Activated naive CD8-positive, alpha-beta T cell treated with anti-CD3 and anti-CD28 coated beads for 36 hours (primary cell): ENCODE data around the gene GFRA4. TPM values are rescaled to one million over a fixed set of nuclear protein-coding genes. Genes with fewer than 3 reads are reported as not detected.
"Not testable (repeated sequence)": the region's sequence is repeated elsewhere in the genome, so short reads cannot be mapped to it uniquely, and the experiment has no call there.

Source experiments
- DNase-seq: peaks from one replicate; pipeline ENCODE4 v3.0.0; 2021
- H3K27ac Mint-ChIP-seq: one replicate; pipeline ENCODE4 v1.8.0; 2022; ENCODE audit warnings: mild to moderate bottlenecking, moderate library complexity, mixed read lengths
- H3K27me3 Mint-ChIP-seq: one replicate; pipeline ENCODE4 v1.8.0; 2022; ENCODE audit warnings: mild to moderate bottlenecking, mixed read lengths
- H3K36me3 Mint-ChIP-seq: one replicate; pipeline ENCODE4 v1.8.0; 2021; ENCODE audit warnings: mild to moderate bottlenecking, mixed read lengths
- H3K4me1 Mint-ChIP-seq: one replicate; pipeline ENCODE4 v1.8.0; 2021; ENCODE audit warnings: mixed read lengths
- H3K4me3 Mint-ChIP-seq: one replicate; pipeline ENCODE4 v1.8.0; 2022; ENCODE audit warnings: mild to moderate bottlenecking, moderate library complexity, mixed read lengths
- H3K9me3 Mint-ChIP-seq: one replicate; pipeline ENCODE4 v1.8.0; 2022; ENCODE audit warnings: mixed read lengths
- total RNA-seq, 2 experiments: library from RNA; stranded (reverse); gene quantifications; one replicate each; pipeline ENCODE4 v1.2.3, GENCODE V29; 2021

The GFRA4 gene
- total RNA-seq, 2 experiments from 2014 or later, result not detected

DNA sequence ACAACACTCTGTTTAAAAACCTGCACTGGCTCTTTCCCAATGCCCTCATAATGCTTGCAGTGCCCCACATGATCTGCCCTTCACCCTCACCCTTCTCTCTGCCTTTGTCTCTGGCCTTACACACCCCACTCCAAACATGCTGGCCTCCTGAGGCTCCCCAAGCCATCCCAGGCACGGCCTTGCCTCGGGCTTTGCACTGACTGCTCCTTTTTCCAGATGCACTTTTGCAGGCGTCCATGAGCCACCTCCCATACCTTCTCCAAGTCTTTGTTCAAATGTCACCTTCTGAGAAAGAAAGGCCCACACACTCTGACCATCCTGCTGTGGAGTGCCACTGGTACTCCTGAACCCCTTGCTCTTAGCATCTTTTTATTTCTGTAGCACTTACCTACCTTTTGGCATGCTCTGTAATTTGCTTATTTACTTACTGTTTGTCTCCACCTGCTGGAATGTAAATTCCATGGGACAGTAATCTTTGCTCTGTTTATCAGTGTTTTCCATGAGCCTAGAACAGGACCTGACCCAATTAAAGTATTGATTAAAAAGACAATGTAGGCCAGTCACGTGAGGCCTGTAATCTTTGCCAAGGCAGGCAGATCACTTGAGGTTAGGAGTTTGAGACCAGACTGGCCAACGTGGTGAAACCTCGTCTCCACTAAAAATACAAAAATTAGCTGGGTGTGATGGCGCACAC is 30.7 kb downstream of the GFRA4 start:
- H3K9me3 Mint-ChIP-seq, result no peaks in the 10 kb centered on the region
- no peaks in the 10 kb centered on the region for H3K36me3 Mint-ChIP-seq
- H3K4me3 Mint-ChIP-seq, result no peak overlapping the region
- peaks cover 4% of the 10 kb centered on the region for H3K4me1 Mint-ChIP-seq
- H3K27me3 Mint-ChIP-seq, result no peaks in the 10 kb centered on the region
- no peak for DNase-seq
- no peak overlapping the region for H3K27ac Mint-ChIP-seq

DNA sequence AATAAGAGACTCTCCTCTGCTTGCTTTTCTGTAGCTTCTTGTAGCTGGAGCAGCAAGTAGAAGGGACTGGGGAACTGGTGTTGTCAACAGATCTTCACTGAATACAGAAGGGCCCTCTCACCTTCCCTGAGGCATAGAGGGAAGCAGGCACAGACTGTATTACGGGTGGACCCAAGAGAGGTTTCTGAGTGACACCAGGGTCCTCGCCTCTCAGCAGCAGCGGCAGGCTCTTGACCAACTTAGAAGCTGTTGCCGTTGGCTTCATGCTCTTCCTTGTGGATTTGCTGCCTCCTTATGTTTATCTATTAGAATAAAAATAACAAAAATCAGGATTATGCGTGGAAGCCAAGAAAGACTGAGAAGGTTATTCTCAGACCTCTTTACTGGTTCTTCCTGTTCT is 31.7 kb downstream of the GFRA4 start:
- Mint-ChIP-seq H3K9me3 (no peaks in the 10 kb centered on the region), H3K4me1 (peaks cover 4% of the 10 kb centered on the region), H3K36me3 (no peaks in the 10 kb centered on the region), H3K27ac (no peak overlapping the region), H3K27me3 (no peaks in the 10 kb centered on the region), H3K4me3 (no peak overlapping the region)
- no peak for DNase-seq

DNA sequence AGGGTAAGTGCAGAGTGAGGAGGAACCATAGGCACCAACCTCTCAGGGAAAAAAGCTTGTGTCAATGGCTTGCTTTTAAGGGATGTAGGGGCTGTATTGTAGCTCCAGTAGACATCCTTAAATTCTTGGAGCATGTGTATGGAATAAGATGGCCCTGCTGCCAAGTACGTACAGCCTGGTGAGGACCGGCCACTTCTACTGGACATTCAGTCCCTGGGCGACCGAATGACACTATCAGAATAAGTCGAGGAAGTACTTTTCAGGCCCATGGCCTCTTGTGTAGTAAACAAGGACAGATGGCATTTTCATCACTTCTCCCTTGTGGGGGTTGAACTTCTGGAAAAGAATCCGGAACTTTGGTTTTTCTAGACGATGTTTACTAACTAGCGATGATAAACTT is 32.8 kb downstream of the GFRA4 start:
- no peaks in the 10 kb centered on the region for H3K36me3 Mint-ChIP-seq
- H3K9me3 Mint-ChIP-seq, result no peaks in the 10 kb centered on the region
- H3K27me3 Mint-ChIP-seq, result no peaks in the 10 kb centered on the region
- H3K4me3 Mint-ChIP-seq, result no peak overlapping the region
- H3K4me1 Mint-ChIP-seq, result peaks cover 4% of the 10 kb centered on the region
- DNase-seq, result no peak
- no peak overlapping the region for H3K27ac Mint-ChIP-seq

DNA sequence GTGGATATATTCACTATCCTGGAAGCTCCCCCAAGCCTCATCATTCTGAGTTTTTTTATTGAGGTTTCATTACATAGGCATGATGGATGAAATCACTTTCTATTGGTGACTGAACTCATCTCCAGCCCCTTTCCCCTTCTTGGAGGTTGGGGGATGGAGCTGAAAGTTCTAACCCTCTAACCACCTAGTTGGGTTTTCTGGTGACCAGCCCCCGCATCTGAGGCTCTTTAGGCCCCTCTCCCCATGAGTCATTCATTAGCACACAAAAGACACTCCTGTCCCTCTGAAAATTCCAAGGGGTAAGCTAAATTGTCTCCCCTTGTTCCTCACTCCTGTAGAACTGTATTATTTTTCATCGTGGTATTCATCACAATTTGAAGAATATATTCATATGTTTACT is 33.3 kb downstream of the GFRA4 start:
- H3K4me3 Mint-ChIP-seq, result no peak overlapping the region
- DNase-seq, result no peak
- no peaks in the 10 kb centered on the region for H3K36me3 Mint-ChIP-seq
- H3K27ac Mint-ChIP-seq, result no peak overlapping the region
- no peaks in the 10 kb centered on the region for H3K9me3 Mint-ChIP-seq
- peaks cover 4% of the 10 kb centered on the region for H3K4me1 Mint-ChIP-seq
- no peaks in the 10 kb centered on the region for H3K27me3 Mint-ChIP-seq

DNA sequence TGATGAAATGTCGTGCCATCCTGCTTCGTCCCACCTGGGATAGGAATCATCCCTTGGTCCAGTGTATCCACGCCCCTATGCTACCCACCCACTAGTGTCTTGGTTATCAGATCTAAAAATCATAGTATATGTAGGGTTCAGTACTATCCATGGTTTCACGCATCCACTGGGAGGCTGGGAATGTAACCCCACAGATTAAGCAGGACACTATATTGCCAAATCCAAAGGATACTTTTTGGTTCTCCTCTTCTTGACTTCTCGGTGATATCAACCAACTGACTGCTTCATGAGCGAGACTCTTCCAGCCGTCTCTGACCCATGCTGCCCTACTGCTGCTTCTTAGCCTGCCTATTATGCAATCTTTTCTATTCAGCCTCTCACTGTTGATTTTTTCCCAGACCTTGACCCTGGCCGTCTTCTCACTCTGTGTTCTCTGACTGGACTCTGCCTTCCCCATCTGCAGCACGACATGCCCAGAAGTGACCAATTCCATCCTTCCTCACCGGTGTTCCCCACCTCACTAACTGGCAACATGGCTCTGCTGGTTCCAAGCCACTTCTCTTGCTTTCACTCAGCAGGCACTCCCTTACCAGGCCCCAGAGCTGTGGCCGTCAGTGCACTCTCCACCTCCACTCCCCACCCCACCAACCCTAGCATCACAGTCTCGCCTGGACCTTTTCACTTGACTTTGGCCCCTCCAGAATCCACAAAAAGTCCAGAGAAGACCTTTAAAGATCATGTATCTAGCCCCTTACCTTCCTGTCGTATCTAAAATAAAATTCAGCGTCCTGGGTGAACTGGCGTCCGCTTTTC is 34.5 kb downstream of the GFRA4 start:
- no peak for DNase-seq
- H3K4me3 Mint-ChIP-seq, result no peak overlapping the region
- H3K9me3 Mint-ChIP-seq, result no peaks in the 10 kb centered on the region
- H3K27me3 Mint-ChIP-seq, result no peaks in the 10 kb centered on the region
- H3K36me3 Mint-ChIP-seq, result no peaks in the 10 kb centered on the region
- no peak overlapping the region for H3K27ac Mint-ChIP-seq
- H3K4me1 Mint-ChIP-seq, result peaks cover 4% of the 10 kb centered on the region

DNA sequence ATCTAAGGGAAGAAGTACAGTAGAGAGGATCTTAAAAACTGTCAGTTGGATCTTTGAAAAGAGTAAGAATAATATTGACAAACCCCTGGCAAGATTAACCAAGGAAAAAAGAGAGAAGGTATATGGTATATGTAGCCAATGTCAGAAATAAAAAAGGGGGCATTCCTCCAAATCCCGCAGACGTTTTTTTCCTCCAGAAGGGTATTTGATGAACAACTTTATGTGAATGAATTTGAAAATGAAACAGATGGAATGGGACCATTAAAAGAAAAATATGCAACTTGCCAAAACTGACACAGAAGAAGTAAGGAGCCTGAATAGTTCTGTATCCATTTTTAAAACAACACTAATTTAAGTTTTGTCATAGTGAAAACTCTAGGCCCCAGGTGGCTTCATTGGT is 35.7 kb downstream of the GFRA4 start:
- Mint-ChIP-seq H3K4me3 (no peak overlapping the region), H3K27me3 (no peaks in the 10 kb centered on the region), H3K4me1 (peaks cover 4% of the 10 kb centered on the region), H3K36me3 (no peaks in the 10 kb centered on the region), H3K9me3 (no peaks in the 10 kb centered on the region), H3K27ac (no peak overlapping the region)
- DNase-seq, result no peak

DNA sequence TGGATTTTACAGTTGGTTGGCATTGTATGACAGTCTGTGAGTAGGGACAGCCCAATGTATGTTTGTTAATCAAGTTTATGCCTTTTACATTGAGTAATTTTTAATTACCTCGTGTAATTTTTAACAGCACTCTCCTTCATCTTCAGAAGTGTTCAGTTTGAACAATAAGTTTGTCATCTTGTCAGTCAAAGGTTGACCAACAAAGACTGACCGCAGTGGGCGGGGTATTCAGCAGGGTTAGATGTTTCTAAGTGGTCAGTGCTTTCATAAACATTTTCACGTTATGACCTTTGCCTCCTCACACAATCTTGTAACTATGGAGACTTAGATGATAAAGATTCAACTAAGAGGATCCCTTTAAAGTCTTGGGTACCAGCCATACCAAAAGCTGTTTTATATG is 40.8 kb downstream of the GFRA4 start:
- peaks cover 3% of the 10 kb centered on the region for H3K36me3 Mint-ChIP-seq
- H3K9me3 Mint-ChIP-seq, result no peaks in the 10 kb centered on the region
- no peak overlapping the region for H3K27ac Mint-ChIP-seq
- H3K4me1 Mint-ChIP-seq, result no peaks in the 10 kb centered on the region
- H3K4me3 Mint-ChIP-seq, result no peak overlapping the region
- no peaks in the 10 kb centered on the region for H3K27me3 Mint-ChIP-seq
- DNase-seq, result no peak

DNA sequence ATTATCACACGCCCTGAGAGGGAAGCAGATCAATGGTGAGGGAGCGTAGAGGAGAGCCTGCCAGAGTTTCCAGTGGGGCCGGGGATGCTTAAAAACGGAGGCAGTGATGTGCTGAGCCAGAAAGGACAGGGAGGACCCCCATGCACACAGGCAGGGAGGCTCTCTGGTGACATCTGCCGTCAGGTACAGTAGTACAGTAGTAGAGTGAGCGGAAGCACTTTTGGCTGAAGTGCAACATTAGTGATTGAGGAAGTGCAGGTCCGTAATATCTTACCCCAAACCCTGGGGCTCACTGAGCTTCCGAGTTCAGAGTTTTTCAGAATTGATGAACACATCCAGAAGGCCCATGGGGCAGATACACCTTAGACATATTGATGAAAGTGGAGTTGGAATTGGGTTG is 42.1 kb downstream of the GFRA4 start:
- Mint-ChIP-seq H3K4me1 (no peaks in the 10 kb centered on the region), H3K27me3 (no peaks in the 10 kb centered on the region), H3K36me3 (peaks cover 3% of the 10 kb centered on the region), H3K27ac (no peak overlapping the region), H3K9me3 (no peaks in the 10 kb centered on the region), H3K4me3 (no peak overlapping the region)
- DNase-seq, result no peak

DNA sequence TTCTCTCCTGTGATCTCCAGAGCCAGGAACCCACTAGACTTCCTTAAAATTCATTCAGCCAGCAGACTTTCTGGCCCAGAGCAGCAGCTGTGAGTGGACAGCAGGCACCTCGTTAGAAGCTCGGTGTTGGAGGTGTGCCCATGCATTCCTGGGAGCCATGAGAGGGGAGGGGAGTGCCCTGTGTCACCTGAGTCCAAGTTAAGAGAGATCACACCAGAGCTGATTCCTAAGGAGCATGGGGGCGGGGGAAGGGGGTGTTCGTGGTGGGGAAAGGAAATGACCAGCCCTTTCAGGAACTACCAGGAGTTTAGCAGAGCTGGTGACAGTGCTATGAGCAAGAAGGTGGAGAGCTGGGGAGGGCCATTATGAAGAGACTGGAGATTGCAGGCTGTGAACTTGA is 46.9 kb downstream of the GFRA4 start:
- DNase-seq, result no peak
- Mint-ChIP-seq H3K4me1 (no peaks in the 10 kb centered on the region), H3K27me3 (no peaks in the 10 kb centered on the region), H3K36me3 (peaks cover 6% of the 10 kb centered on the region), H3K4me3 (no peak overlapping the region), H3K9me3 (no peaks in the 10 kb centered on the region), H3K27ac (no peak overlapping the region)

DNA sequence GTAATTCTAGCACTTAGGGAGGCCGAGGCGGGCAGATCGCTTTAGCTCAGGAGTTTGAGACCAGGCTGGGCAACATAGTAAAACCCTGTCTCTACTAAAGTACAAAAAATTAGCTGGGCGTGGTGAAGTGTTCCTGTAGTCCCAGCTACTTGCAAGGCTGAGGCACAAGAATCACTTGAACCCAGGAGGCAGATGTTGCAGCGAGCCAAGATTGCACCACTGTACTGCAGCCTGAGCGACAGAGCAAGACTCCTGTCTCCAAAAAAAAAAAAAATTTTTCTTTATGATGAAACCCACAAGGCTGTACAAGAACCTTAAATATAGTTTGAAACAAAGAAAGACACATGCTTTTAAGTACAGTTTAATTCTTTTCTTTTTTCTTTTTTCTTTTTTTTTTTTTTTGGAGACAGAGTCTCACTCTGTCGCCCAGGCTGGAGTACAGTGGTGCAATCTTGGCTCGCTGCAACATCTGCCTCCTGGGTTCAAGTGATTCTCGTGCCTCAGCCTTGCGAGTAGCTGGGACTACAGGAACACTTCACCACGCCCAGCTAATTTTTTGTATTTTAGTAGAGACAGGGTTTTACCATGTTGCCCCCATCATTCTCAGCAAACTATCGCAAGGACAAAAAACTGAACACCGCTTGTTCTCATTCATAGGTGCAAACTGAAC is 47.9 kb downstream of the GFRA4 start:
- H3K36me3 Mint-ChIP-seq, H3K27me3 Mint-ChIP-seq, H3K4me3 Mint-ChIP-seq, DNase-seq, H3K9me3 Mint-ChIP-seq, H3K4me1 Mint-ChIP-seq, H3K27ac Mint-ChIP-seq: not testable (repeated sequence)

DNA sequence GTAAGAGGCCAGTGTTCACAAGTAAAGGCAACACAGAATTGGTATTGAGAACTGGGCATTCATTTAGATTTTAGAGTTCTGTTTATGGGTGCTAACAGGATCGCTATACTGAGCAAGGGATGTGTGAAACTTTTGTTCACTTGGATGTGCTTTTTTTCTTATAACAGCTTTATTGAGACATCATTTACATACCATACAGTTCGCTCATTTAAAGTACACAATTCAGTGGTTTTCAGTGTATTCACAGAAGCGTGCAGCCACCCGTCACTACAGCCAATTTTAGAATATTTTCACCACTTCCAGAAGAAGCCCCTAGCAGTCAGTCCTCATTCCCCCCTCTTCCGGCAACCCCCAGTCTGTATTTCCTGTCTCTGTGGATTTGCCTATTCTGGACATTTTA is 48.7 kb downstream of the GFRA4 start:
- Mint-ChIP-seq H3K36me3 (peaks cover 3% of the 10 kb centered on the region), H3K4me3 (no peak overlapping the region), H3K27me3 (no peaks in the 10 kb centered on the region)

DNA sequence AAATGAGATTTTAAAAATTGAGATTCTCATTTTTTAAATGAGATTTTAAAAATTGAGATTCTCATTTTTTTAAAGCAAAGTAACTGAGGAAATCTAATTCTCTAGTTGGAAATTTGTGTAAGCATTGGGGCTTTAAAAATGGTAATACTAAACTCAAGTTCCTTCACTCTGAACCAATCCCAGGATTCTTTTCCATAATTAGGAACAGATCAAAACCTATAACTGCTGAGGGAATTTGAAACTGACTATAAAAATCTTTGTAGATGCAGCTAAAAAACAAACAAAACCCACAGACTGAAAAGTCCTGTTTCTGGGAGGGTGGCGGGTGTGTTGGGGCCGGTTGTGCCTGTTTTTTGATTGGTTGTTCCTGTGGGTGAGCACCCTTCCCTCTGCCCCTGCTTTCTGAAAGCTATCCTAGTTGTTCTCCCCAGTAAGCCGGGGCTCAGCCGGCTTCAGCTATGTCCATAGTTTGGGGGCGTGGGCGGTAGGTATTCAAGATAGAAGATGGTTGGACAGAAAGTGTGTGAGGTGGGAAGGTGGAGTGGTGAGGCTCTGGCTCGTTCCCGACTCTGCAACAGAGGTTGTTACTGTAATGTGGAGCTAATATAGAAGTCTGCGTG is 49.3 kb downstream of the GFRA4 start:
- Mint-ChIP-seq H3K4me3 (no peak overlapping the region), H3K27ac (no peak overlapping the region), H3K36me3 (peaks cover 3% of the 10 kb centered on the region), H3K9me3 (no peaks in the 10 kb centered on the region), H3K27me3 (no peaks in the 10 kb centered on the region), H3K4me1 (no peaks in the 10 kb centered on the region)
- no peak for DNase-seq

More for the DNA sequence above, 48.7 kb downstream of the GFRA4 start:
- no peak for DNase-seq
- H3K4me1 Mint-ChIP-seq, result no peaks in the 10 kb centered on the region
- no peak overlapping the region for H3K27ac Mint-ChIP-seq
- H3K9me3 Mint-ChIP-seq, result no peaks in the 10 kb centered on the region

DNA sequence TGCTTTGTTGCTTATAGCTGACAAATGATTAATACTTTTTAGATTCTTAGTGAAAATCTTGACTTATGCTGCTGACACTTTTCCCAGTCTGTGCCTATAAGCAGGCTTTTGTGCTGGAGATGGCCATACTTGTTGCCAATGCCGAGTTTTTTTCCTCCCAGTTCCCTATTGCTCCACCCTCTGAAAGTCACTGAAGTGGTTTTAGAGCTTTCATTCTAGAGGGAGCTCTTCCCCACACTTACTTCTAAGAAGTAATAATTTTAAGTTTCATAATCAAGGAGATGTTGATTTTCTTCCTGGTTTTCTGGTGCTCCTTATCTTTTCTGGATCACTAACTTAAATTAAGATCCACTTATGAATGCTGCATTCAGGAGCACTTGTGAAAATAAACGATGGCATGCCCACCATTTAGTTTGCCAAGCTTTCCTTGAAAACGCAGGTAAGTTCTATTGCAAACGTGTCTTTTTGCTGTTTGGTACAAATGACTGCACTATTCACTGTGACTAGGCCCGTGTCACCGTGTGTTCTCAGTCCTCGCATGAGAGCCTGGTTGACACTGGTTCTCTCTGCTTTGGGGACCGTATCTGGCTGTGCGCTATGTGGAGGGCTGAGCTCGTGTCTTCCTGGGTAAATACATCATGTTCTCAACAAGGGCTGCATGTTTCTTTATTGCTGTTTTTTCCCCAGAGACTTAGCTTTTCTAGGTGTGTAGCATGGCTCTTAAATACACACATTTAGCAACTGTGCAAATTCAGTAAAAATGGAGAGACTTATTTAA is 50.2 kb downstream of the GFRA4 start:
- H3K27ac Mint-ChIP-seq, result no peak overlapping the region
- H3K36me3 Mint-ChIP-seq, result peaks cover 3% of the 10 kb centered on the region
- no peaks in the 10 kb centered on the region for H3K9me3 Mint-ChIP-seq
- DNase-seq, result no peak
- H3K27me3 Mint-ChIP-seq, result no peaks in the 10 kb centered on the region
- no peaks in the 10 kb centered on the region for H3K4me1 Mint-ChIP-seq
- H3K4me3 Mint-ChIP-seq, result no peak overlapping the region

DNA sequence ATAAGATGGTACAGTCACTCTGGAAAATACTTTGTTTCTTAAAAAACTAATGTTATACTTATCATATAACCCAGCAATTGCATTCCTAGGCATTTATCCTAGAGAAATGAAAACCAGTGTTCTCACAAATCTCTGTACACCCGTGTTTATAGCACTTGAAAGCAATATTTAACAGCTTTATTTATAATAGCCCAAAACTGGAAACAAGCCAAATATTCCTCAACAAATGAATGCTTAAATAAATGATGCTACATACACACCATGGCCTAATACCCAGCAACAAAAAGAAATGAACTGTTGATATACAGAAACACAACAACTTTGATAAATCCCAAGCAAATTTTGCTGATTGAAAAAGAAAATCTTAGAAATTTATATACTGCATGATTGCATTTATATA is 51.3 kb downstream of the GFRA4 start:
- no peaks in the 10 kb centered on the region for H3K9me3 Mint-ChIP-seq
- H3K36me3 Mint-ChIP-seq, result peaks cover 3% of the 10 kb centered on the region
- H3K27me3 Mint-ChIP-seq, result no peaks in the 10 kb centered on the region

More for the DNA sequence above, 51.3 kb downstream of the GFRA4 start:
- Mint-ChIP-seq H3K4me3 (no peak overlapping the region), H3K4me1 (no peaks in the 10 kb centered on the region), H3K27ac (no peak overlapping the region)
- DNase-seq, result no peak
